HG03457 (cell line): Measurements from ENCODE around the gene HS3ST2.
"Not testable (repeated sequence)": the region's sequence is repeated elsewhere in the genome, so short reads cannot be mapped to it uniquely, and the experiment has no call there.

Source experiments
- ATAC-seq: cut with Tn5 transposase; IDR thresholded peaks from one replicate; pipeline ENCODE4 v1.9.1; 2021; ENCODE audit warnings: moderate number of reproducible peaks; ENCODE audit not compliant: unreplicated experiment

HS3ST2 gene

DNA sequence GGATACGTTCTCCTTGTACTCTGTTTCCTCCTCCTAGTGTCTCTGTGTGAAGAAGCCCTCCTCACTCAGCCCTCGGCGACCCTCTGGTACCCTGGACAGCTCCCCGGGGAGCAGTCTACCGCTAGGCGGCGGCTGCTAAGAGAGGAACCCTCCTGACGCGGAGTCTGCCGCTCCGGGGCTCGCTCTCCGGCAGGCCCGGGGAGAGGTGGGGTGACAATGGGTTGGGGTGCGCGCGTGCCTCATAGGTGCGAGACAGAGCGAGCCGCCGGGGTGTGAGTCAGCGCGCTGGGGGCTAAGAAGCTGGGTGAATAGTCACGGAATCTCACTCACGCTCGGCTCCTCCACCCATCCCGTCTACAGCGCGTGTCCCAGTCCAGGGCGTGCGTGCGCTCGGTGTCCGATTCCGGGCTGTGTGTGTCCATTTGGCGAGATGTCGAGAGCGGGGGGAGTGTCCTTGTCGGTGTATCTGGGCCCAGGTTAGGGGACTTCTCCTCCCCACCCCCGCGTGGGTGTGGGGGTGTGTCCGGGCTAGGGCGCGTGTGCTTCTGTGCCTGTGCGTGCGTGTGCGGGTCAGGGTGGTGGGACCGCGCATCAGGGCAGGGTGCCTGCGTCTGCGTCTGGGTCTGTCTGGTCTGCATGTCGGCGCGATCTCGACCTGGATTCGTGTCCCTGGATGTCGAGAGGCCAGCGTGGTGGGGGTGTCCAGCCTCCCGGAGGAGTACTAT lies 577 bp upstream of the HS3ST2 start:
- no peak for ATAC-seq

DNA sequence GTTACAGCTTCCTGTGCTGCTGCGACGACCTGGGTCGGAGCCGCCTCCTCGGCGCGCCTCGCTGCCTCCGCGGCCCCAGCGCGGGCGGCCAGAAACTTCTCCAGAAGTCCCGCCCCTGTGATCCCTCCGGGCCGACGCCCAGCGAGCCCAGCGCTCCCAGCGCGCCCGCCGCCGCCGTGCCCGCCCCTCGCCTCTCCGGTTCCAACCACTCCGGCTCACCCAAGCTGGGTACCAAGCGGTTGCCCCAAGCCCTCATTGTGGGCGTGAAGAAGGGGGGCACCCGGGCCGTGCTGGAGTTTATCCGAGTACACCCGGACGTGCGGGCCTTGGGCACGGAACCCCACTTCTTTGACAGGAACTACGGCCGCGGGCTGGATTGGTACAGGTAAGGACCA lies 746 bp downstream of the HS3ST2 start:
- ATAC-seq = no peak

DNA sequence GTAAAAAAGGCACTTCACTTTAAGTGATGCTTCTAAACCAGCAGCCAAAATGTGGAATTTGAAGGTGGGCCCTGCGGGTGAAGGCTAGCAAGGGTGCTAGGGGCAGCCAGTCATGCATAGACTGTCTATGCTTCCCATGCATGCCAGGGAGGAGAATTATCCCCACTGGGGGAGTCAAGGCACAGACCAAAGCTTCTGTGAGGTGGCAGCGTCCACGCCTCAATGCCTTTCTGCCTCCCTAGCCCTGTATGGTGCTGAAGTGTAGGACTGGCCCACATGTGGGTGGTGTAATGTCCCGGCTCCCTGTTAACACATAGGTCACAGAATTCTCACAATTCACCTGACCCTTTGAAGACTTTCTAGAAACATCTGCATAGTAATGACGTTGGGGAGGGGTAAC lies 1.9 kb downstream of the HS3ST2 start:
- ATAC-seq = no peak

DNA sequence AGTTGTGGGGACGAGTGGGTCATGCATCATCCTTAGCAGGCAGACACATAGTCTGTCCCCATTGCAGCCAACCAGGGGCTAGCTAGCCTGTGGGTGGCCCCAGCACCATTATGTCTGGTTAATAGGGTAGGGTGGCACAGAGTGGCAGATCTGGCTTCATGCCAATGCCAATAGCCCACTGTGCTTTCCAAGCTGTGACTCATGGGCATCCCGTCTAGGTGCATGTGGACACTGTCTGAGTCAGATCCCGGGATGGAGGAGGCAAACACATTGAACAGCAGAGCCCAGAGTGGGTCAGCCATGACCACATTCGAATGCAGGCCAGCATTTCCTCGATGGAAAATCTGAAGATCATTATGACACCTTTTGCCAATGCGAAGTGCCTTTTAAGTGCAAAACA lies 2.5 kb downstream of the HS3ST2 start:
- ATAC-seq = no peak

DNA sequence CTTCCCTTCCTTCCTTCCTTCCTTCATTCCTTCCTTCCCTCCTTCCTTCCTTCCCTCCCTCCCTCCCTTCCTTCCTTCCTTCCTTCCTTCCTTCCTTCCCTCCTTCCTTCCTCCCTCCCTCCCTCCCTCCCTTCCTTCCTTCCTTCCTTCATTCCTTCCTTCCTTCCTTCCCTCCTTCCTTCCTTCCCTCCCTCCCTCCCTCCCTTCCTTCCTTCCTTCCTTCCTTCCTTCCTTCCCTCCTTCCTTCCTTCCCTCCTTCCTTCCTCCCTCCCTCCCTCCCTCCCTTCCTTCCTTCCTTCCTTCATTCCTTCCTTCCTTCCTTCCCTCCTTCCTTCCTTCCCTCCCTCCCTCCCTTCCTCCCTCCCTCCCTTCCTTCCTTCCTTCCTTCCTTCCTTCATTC lies 4.8 kb downstream of the HS3ST2 start:
- ATAC-seq = not testable (repeated sequence)

DNA sequence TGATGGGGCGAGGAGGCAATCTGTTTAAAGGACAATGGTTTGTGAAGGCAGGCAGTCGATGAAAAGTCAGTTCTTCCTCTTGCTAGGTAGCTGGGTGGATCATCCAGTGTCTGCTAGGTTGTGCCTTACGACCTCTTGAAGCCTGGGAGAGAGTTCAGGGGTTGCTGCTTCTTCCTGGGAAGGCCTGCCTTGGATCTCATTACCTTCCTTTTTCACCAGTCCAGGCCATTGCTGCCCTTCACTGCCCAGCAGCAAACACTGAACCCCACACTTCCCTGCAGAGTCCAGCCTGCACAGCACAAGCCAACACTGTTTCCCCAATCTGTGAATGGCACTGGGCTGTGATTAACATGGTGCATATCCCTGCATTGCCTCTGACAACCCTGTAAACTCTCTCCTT lies 24.7 kb downstream of the HS3ST2 start:
- no peak for ATAC-seq

DNA sequence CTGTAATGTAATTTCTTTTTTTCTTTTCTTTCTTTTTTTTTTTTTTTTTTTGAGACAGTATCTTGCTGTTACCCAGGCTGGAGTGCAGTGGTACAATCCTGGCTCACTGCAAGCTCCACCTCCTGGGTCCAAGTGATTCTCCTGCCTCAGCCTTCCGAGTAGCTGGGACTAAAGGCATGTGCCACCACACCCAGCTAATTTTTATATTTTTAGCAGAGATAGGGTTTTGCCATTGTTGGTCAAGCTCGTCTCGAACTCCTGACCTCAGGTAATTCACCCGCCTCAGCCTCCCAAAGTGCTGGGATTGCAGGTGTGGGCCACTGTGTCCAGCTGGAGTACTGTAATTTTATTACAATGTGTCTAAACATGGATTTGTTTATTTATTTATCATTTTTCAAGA lies 28.1 kb downstream of the HS3ST2 start:
- ATAC-seq = not testable (repeated sequence)

DNA sequence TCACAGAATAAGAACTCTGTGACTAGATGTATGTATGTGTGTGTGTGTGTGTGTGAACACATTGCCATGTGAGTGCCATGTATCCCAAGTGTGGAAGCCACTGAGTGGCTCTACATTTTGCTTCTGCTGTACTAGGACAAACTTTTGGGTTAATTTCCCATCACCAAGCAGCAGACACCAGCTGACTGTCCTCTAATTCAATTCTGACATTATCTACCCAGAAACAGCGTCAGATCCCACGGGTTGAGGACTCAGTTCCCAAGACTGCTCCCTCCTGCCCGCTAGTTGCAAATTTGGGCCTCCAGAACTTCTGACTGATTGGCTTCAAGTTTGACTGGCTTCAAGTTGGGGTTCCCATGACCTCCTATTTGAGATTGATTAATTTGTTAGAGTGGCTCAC lies 29.2 kb downstream of the HS3ST2 start:
- no peak for ATAC-seq

DNA sequence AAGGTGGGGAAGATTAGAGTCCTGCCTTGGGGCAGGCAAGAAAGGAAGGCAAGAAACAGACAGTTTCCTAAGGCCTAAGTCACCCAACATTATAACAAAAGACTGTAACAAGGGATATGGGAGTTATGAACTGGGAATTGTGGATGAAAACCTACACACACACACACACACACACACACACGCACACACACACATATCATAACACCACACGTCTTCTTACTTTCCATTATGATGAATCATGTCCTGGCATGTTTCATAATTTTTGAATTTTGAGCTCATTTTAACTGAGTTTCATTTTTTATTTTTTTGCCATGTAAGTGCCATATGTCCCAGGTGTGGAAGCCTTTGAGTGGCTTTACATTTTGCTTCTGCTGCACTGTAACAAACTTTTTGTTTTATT lies 29.9 kb downstream of the HS3ST2 start:
- no peak for ATAC-seq

DNA sequence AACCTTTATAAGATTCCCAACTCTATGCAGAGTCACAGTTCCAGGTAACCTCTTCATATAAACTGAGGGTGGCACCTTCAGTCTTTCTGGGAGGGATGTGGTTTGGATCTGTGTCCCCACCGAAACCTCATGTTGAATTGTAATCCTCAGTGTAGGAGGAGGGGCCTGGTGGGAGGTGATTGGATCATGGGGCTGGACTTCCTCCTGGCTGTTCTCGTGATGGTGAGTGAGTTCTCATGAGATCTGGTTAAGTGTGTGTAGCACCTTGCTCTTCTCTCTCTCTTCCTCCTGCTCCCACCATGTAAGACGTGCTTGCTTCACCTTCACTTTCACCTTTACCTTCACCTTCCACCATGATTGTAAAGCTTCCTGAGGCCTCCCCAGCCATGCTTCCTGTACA lies 30.5 kb downstream of the HS3ST2 start:
- no peak for ATAC-seq

DNA sequence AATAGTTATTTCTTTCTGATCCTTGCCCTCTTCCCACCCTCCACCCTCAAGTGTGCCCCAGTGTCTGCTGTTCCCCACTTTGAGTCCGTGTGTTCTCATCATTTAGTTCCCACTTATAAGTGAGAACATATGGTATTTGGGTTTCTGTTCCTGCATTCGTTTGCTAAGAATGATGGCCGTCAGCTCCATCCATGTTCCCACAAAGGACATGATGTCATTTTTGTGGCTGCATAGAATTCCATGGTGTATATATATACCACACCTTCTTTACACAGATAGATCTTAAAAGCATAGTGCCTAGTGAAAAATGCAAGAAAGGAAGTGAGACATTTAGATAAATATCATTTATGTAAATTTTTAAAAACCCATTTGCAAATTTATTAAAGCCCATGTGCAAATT lies 33.1 kb downstream of the HS3ST2 start:
- ATAC-seq = no peak

DNA sequence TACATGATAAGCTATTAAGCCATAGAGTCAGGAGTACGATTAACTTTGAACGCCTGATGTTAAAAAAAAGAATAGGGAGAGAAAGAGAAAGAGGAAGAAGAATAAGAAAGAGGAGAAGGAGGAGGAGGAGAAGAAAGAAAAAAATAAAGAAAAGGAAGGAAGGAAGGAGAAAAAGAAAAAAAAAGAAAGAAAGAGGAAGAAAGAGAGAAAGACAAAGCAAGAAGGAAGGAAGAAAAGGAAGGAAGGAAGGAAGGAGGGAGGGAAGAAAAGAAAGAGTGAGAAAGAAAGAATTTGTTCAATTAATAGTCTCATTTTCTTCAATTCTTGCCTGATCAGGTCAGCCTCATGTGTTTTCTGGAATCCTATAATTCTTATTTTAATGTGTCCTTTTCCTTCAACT lies 33.7 kb downstream of the HS3ST2 start:
- ATAC-seq = no peak

DNA sequence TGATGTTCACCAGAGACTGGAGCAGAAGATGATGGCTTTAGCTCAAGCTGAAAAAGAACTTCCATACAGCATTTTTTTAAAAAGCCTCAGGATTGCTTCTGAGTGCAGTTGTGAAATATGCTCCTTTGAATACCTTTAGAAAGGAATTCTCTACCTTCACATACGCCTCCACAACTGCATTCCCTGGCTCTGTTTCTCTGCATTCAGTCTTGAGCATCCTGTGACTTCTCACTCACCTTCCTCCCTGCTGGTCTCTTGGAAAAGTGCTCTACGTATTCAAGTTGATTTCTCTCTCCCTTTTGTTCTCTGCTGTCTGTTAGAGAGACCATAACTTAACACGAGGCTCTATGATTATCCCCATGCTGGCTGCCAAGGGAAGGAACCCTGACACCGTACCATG lies 34.5 kb downstream of the HS3ST2 start:
- ATAC-seq = no peak

DNA sequence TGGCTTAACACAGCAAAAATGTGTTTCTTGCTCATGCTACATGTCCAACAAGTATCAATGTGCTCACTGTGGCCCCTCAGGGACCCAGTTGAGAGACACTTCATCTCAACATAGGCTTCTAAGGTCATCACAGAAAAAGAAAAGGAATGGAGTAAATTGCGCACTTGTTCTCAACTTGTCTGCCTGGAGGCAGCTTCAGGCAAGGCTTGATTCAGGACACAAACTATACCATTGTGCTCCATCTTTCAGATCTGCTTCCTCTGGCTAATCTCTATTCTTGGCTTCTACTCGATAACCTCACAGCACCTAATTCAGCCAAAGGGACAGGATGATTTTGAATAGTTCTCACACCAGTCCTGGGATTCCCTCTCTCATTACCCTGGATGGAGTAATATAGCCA lies 35.6 kb downstream of the HS3ST2 start:
- no peak for ATAC-seq

DNA sequence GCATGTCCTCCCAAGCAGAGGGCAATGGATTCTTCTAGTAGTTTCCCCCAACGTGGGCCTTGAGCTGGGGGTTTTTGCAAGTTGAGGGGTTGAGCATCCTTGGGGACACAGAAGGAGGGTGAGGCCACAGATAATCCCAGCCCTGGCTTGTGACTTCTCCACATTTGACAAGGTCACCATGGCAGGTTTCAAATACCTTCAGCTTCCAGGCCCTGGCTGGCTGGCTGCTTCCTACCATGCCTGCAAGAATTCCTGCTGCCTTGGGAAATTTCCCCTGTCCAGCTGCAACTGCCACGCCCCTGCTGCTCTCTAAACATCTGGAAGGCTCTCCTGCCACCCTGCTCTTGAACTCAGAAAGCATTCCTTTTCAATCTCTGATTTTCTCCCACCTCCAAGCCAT lies 41.3 kb downstream of the HS3ST2 start:
- ATAC-seq = no peak

DNA sequence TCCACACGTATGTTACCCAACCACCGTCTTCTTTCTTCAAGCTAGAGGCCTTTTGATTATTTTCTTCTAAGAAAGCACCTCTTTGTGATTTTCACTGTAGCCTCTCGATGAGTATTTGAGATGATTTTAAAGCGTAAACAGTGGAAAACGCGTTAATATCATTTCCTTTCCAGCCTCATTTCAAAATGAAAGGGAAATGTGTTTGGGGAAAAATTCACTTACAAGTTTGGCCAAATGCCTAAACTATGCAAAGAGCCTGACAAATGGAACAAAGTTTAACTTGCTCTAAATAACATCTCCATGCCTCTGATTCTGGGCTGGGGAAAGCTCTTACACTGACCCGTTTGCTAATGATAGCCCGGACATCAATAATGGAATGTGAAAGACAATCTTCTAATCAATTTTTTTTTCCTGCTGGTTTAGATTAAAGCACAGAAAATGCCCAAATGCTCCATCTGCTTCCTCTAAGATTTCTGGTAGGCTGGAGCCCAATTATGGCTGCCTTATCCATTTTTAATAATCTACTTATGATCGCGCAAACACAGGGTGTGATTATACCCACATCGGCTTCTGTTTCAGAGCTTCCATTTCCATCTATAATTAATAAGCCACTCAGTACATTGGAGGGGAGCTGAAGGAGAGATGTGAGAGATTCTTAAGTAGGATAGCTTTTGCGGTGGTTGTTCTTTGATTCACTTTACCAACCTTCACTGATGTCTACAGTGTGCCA lies 43.5 kb downstream of the HS3ST2 start:
- no peak for ATAC-seq

DNA sequence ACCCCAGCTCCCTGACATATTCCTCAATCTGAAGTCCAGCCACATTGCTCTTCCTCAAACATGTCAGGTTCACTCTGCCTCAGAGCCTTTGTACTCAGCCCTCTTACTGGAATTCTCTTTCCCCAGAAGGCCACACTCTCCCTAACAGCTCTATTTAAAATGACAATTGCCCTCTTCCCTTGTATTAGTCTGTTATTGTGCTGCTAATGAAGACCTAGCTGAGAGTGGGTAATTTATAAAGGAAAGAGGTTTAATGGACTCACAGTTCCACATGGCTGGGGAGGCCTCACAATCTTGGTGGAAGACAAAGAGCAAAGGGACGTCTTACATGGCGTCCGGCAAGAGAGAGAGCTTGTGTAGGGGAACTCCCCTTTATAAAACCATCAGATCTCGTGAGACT lies 46.0 kb downstream of the HS3ST2 start:
- no peak for ATAC-seq

DNA sequence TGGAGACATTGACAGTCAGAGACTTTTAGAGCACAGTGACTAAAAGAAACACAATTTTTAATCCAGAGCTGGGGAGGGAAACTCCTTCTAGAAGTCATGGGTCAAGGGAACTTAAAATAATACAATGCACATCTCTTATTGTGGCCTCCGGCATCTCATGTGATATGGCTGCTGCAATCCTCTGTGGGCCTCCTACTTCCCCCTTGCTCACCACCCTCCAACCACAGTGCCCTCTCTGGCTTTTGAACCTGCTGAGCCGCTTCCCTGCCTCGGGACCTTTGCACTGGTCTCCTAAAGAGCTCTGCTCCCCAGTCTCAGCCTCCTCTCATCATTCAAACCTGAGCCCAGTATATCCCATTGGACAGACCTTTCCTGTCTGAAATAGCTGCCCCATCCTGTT lies 47.6 kb downstream of the HS3ST2 start:
- no peak for ATAC-seq

DNA sequence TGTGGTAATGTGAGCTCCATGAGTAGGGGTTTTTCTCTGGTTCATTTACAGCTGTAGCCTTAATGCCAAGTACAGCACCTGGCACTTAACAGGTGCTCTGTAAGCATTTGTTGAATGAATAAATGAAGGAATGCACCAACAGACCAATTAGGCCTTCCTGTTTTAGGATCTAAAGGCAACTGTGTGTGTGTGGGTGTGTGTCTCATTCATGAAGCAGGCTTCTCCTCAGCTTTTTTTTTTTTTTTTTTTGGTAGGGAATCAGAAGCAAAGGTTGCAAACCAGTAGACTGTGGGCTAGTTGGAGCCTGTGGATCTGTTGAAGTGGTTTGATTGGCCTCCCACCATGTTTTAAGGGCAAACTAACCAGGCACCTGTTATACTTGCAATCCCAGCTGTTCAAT lies 48.1 kb downstream of the HS3ST2 start:
- no peak for ATAC-seq

DNA sequence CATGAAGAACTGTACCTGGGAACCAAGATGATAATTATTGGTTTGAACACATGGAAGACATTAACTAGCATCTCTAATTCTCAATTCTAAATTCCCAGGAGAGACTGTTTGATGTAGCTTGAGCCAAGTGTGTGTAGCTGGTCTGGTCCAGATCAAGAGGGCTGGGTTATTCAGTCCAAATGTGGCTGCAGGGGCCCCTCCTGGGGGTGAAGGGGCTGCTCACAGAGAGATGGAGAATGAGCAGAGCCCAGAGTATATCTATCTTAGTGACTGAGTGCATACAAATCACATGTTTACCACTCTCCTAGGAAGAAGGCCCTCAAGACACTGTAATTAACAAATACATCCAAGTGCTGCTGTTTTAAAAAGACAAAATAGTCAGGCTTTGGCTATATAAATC lies 50.4 kb downstream of the HS3ST2 start:
- ATAC-seq = no peak

DNA sequence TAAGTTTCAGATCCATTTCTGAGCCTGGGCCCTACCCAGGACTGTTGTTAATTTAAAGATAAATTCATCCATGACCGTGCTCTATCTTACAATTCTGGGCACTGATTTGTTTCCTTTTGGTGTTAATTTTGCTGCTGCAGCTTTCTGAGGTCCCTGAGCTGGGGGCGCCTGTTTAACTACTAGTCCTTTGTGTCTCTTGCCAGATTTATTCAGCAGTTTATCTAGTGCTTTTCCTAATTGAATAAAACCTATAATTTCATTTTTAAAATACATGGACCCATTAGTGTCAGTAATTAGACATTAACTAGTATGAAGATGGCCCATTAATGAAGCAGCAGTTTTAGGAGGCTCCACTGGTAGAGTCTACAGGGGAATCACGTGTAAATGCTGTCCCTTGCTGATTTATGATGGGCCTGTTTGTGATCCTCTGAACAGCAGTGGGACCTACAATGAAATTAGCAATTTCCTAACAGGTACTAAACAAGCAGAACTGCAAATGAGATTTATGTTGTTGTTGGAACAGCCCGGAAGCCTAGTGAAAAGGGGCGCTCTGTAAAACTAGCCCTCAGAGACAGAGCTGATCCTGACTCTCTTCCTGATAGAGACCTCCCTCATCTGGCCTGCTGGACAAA lies 54.7 kb downstream of the HS3ST2 start:
- no peak for ATAC-seq

DNA sequence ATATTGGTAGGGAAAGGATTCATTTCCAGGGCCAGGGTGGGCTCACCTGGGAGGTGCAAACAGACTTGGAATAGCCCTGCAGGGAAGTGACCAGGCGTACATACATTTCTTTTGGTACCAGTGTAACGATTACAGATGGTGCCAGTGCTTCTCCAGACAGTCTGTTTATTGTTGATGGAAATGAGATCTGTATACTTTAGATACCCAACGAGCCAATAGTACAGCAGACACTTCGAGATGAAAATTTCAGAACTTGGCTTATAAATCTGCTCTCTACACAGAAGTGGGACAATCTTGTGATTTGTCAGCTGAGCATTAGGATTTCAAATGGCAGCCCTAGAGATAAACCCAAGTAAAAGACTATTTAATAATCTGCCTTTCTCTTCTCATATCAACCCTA lies 57.9 kb downstream of the HS3ST2 start:
- ATAC-seq = no peak
